IPS-18c (cell line): Measurements from ENCODE around the gene NAPB.
"Not testable (repeated sequence)": the region's sequence is repeated elsewhere in the genome, so short reads cannot be mapped to it uniquely, and the experiment has no call there.

Experiments
- H3K4me3 ChIP-seq: 2 replicates; pipeline ENCODE4 v1.7.0; 2013; ENCODE audit warnings: low read depth, mild to moderate bottlenecking, low read length, moderate library complexity; ENCODE audit not compliant: insufficient read depth
- H3K9me3 ChIP-seq: one replicate; pipeline ENCODE4 v1.6.1; 2013; ENCODE audit warnings: mild to moderate bottlenecking, low read length, moderate library complexity; ENCODE audit not compliant: control insufficient read depth, insufficient read depth

The NAPB gene

GRCh38 chr20:23420943-23421931 is at the start of gene NAPB:
Gene NAPB (minus strand): TSS chr20:23421488. CDS start chr20:23421402, 86 bp downstream.
- peak within 1 kb of the TSS; percentile 86 for H3K4me3 ChIP-seq

DNA sequence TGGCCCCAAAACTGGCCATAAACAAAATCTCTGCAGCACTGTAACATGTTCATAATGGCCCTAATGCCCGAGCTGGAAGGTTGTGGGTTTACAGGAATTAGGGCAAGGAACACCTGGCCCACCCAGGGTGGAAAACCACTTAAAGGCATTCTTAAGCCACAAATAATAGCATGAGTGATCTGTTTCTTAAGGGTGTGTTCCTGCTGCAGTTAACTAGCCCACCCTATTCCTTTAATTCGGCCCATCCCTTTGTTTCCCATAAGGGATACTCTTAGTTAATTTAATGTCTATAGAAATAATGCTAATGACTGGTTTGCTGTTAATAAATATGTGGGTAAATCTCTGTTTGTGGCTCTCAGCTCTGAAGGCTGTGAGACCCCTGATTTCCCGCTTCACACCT is 45.7 kb upstream of the NAPB start:
- H3K9me3 ChIP-seq: peaks cover 17% of the 10 kb centered on the region
- not testable (repeated sequence) for H3K4me3 ChIP-seq

More at GRCh38 chr20:23420943-23421931, at the start of gene NAPB:
- no peaks in the 10 kb centered on the region for H3K9me3 ChIP-seq

DNA sequence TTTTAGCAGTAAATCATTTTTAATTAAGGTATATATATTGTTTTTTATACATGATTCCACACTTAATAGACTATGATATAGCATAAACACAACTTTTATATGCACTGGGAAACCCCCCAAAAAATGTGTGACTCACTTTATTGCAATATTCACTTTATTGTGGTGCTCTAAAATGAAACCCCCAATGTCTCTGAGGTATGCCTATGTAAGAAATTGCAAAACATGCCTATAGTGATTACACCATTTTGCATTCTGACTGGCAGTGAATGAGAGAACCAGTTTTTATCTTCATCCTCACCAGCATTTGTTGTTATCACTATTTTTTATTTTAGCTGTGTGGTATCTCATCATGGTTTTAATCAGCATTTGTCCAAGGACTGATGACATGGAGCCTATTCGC is 39.9 kb upstream of the NAPB start:
- Histone ChIP-seq H3K4me3 (no peak overlapping the region), H3K9me3 (peaks cover 6% of the 10 kb centered on the region)

- no peaks in the 10 kb centered on the region for H3K9me3 ChIP-seq
Measured at GRCh38 chr20:23459461-23460150, 38.3 kb upstream of the NAPB start.

DNA sequence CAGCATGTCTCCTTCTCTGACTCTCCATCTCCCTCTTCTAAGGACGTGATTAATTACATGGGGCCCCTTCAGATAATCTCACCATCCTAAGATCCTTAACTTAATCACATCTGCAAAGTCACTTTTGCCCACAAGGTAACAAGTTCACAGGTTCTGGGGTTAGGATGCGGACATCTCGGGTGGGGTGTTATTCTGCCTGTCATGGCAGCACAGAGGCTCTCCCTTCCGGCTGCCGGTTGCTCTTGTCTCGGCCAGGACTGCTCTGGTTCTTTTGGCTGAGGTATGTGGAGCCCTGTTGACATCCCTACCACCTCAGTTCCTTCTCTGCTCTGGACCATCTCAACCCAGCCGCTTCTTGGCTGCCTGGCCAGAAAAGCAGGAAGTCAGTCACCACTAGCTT is 35.6 kb upstream of the NAPB start:
- H3K9me3 ChIP-seq: peaks cover 2% of the 10 kb centered on the region

More at GRCh38 chr20:23459461-23460150, 38.3 kb upstream of the NAPB start:
- no peak overlapping the region for H3K4me3 ChIP-seq

GRCh38 chr20:23456409-23456808 is 35.1 kb upstream of the NAPB start:
- H3K9me3 ChIP-seq: peaks cover 2% of the 10 kb centered on the region

More for the DNA sequence above, 35.6 kb upstream of the NAPB start:
- no peak overlapping the region for H3K4me3 ChIP-seq

DNA sequence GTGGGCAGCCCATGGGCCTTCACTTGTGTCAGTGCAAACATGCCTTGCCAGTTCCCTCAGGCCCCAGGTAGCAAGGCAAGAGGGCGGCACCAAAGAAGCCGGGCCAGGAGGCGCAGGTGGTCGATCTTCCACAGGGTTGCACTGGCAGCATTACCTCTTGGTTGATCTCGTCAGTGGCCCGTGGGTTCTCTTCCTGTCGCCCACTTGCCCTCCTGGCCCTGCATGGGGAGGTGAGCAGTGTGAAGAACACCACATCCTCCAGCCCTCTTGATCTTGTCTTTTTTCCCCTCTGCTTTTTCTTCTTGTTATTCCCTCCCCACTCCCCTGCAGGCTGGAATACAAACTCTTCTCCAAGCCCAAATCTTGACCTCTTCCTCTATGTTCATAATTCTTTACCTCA is 34.4 kb upstream of the NAPB start:
- H3K4me3 ChIP-seq: no peak overlapping the region
- peaks cover 2% of the 10 kb centered on the region for H3K9me3 ChIP-seq

More at GRCh38 chr20:23456409-23456808, 35.1 kb upstream of the NAPB start:
- H3K4me3 ChIP-seq: no peak overlapping the region

DNA sequence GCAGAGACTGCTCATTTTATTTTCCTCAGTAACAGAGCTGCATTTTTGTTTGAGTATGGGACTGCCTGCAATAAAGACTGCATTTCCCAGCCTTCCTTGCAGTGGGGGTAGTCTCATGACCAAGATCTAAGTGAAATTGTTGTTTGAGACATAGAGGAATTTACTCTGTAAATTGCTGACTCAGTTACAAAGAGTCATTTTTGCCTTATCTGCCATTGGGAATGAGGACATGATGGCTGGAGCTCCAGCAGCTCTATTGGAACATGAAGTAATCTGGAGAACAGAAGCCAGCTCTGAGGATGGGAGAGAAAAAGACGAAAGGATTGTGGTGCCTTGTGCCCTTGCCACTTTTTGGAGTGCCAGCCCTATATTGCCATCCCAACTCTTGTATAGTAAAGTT is 33.5 kb upstream of the NAPB start:
- no peak overlapping the region for H3K4me3 ChIP-seq
- peaks cover 2% of the 10 kb centered on the region for H3K9me3 ChIP-seq

DNA sequence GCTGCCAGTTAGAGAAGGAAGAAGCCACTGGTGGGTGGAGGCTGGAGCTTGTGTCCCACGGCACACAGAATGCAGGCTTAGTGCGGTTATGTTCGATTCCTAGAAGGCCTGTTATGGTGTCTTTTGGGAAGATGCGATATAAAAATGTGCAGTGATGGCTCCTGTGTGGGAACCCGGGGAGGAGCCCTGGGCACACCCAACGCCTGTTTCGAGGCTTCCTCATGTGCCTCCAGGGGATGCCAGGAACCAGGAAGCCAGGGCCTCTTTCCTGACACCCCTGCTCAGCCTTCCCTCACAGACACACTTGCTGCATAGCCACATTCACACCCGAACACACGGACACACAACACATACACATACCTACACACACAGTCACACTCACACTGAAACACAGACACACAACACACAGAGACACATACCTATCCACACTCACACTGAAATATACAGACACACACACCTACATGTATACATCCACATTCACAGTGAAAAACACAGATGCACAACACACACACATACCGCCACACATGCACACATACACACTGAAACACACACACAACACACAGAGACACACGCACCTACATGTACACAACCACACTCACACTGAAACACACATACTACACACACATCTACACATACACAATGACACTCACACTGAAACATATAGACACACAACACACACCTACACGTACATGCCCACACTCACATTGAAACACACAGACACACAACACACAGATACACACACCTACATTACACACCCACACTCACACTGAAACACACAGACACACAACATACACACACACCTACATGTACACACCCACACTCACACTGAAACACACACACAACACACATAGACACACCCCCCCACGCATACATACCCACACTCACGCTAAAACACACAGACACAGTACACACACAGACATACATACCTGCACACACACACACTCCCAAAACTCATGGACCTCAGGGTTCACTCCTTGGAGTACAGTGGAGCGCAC is 32.6 kb upstream of the NAPB start:
- Histone ChIP-seq H3K4me3 (no peak overlapping the region), H3K9me3 (peaks cover 2% of the 10 kb centered on the region)

DNA sequence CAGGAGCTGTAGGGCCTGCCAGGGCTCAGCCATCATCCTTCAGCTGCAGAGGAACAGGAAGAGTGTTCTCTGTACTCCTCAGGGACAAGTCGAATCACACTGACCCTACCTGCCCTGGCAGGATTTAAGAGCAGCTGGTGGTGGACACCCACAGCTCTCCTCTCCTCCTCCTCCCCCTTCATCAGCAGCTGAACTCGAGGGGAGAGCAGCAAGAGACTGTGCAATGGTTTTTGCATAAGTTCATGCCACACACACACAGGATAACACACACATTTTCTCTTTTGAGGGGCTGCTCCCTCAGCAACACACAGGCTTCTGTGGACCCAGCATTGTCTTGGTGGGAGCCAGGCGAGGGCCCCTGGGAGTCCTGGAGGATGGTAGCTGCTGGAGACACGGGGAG is 31.5 kb upstream of the NAPB start, which contains the start of gene CST11:
CST11 (minus strand) TSS at position 101 of the 400 bp plus-strand sequence; CDS start at position 36, 65 bp downstream.
- Histone ChIP-seq H3K4me3 (no peak within 1 kb of the TSS; the same call in 1 of the 2 replicates), H3K9me3 (peaks cover 2% of the 10 kb centered on the region)

DNA sequence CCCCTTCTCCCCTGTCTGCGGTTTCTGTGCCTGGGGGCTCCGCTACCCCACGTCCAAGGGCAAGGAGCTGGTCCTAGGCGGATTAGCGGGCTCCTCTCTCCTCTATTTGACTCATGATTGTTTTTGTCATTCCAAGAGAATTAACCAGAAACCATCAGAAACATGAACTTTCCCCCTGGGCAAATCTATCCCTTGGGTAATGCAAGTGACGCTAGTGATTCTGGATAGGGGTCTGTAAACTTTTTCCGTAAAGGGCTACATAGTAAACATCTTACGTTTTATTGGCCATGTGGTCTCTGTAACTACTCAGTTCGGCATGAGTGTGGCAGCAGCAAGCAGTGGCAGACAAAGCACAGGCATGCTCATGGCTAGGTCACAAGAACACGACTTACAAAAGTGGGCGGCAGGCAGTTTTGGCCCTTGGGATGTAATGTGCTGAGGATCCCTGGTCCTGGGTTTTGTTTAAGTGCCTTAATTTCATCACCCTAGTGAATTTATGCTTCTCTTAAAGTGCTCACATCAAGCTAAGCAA is 30.7 kb upstream of the NAPB start:
- peaks cover 2% of the 10 kb centered on the region for H3K9me3 ChIP-seq
- no peak overlapping the region for H3K4me3 ChIP-seq

DNA sequence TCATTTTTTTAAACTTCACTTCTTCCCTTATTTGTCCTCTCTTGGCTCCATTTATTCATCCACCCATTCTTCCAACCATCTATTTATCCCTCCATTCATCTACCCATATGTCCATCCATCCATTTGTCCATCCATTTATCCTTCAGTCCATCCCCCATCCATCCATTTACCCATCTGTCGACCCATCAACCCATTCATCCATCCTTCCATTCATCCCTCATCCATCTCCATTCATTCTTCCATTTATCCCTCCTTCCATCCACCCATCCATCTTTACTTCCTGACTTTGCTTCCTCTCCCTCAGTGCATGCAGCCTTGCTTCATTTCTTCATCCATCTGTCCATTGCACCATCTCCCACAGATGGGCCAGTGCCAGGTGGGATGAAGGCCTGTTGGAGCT is 29.6 kb upstream of the NAPB start:
- Histone ChIP-seq H3K9me3 (peaks cover 2% of the 10 kb centered on the region), H3K4me3 (no peak overlapping the region)

DNA sequence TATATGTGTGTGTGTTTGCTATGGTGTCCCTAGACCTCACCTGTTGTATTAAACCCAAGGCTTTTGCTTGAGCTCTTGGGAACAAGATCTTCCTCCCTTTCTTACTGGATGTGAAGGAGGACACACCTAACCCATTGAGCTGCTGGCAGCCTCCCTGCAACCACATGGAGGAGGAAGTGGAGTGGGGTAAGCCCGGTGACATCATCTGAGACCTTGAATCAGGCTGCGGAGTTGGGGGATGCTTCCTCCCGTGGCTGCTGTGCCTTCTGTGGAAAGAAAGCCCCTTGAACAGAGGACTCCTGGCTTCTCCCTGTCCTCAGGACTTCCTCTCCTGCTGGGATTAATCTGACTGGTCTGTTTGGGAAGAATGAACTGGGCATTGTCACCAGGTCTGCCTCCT is 28.1 kb upstream of the NAPB start:
- Histone ChIP-seq H3K9me3 (peaks cover 2% of the 10 kb centered on the region), H3K4me3 (no peak overlapping the region)

DNA sequence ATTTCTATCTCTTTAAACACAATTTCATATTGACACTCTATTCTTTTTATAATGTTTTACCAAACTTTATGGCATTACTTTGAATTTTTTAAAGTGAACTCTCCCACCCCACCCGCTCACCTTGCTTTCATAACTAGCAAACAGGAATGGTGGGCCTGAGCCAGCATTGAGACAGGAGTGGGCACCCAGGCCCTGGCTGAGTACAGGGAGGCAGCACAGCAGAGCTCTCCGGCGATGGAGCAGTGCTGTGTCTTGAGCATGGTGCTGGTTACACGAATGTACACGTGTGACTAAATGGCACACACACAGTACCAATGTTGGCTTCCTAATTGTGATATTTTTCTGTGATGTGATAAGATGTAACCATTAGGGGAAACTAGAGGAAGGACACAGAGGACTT is 26.9 kb upstream of the NAPB start:
- no peak overlapping the region for H3K4me3 ChIP-seq

DNA sequence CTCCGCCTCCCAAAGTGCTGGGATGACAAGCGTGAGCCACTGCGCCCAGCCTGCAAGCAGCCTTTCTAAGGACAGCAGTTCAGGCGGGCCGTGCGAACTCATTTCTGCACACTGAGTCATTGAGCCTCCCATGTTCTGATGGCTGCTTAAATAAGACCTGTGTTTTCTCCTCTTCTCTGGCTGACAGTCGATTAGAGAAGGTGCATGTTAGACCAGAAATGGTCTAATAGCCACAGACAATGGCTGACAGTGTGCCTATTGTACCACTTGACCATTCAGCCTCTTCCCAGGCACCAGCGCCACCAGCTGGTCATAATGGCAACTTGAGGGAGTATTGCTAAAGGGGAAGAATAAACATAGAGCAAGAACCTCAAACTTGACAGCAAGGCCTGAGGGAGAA is 25.2 kb upstream of the NAPB start:
- no peak overlapping the region for H3K4me3 ChIP-seq
- no peaks in the 10 kb centered on the region for H3K9me3 ChIP-seq

More for the DNA sequence above, 26.9 kb upstream of the NAPB start:
- H3K9me3 ChIP-seq: peaks cover 2% of the 10 kb centered on the region

DNA sequence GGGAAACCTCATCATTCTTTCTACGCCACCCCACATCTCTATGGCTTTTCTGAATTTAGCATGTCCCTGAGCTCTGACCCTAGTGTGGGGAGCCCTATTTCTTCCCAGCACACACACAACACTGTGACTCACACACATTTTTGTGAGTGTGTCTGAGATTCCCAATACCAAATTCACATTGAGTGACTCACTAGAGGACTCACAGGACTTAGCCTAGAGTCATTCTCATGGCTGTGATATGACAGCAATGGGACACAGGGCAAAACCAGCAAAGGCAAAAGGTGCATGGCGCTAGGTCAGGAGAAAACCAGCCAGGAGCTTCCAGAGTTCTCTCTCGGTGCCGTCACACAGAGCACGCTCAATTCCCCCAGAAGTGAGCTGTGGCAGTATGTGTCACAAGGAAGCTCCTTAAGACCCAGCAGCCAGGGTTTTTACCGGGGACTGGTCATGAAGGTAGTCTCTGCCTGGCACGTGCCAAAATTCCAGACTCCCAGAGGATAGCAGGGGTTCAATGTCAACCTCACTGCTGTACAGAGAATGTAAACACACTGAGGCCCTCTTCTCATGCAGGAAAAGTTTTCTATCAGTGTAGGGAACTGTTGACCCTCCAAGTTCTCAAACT is 24.4 kb upstream of the NAPB start:
- no peaks in the 10 kb centered on the region for H3K9me3 ChIP-seq

More for the DNA sequence above, 24.4 kb upstream of the NAPB start:
- no peak overlapping the region for H3K4me3 ChIP-seq
